A549 treated with RU486 at 1 μM for 4 hours (cell line): ENCODE measurements around the gene CELF5. TPM values are rescaled to one million over a fixed set of nuclear protein-coding genes. Genes with fewer than 3 reads are reported as not detected.

Experiments
- total RNA-seq: library from RNA; stranded (reverse); fragments of 200-300 nt; extraction: Qiagen RNA extraction; gene quantifications from 5 replicates; pipeline ENCODE4 v1.2.3, GENCODE V29; 2022; ENCODE audit warnings: low read depth

Gene CELF5
- 0.30 to 0.57 TPM (median 0.44 TPM) in 5 replicates for total RNA-seq

GRCh38 chr19:3224346-3225168 is at the start of gene CELF5:
TSS of gene CELF5 (plus strand) at chr19:3224661. CDS start at chr19:3224740, 79 bp downstream.

GRCh38 chr19:3178377-3178972 is 46.0 kb upstream of the CELF5 start, which contains the start of gene S1PR4:
TSS of gene S1PR4 (plus strand) at chr19:3178769. CDS start at chr19:3178793, 24 bp downstream.

DNA sequence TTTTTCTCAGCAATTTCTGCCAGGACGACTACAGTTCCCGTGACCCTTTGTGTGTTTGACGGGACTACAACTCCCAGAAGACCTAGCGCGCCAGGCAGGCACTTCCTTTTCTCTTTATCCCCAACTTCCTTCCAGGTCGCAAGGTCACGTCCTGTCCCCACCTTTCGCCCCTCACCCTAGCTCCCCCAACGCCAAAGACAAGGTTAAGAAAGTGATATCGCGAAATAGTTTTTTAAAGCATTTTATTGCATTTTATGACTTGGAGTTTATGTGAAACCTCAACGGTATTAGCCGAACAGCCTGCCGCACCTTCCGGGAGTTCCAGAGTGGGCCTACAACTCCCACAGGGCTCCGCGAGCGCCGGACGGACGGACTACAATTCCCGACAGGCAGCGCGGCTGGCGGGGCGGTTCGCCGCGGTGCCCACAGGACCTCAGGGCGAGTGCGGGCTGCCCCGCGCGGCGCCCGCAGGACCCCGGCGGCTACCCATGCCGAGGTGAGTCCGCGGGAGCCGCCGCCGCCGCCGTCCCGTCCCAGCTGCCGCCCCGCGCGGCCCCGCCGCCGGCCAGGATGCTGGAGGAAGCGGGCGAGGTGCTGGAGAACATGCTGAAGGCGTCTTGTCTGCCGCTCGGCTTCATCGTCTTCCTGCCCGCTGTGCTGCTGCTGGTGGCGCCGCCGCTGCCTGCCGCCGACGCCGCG is 38.9 kb upstream of the CELF5 start, which contains the start of gene NCLN:
TSS of gene NCLN (plus strand) at position 470 of the 699 bp plus-strand sequence. CDS start at position 571, 101 bp downstream.

Other genes with a start within 250 kb of the CELF5 start
- gene TLE6, start 247.1 kb upstream of the CELF5 start, total RNA-seq = 3.1 to 6.1 TPM (median 5.5 TPM) in 5 replicates
- gene TLE2, start 195.4 kb upstream of the CELF5 start, total RNA-seq = 1.7 to 3.1 TPM (median 3.0 TPM) in 5 replicates
- gene TLE5, start 162.2 kb upstream of the CELF5 start, total RNA-seq = 163 to 261 TPM (median 235 TPM) in 5 replicates
- 27.9 to 34.7 TPM (median 32.5 TPM) in 5 replicates for gene GNA11, start 130.3 kb upstream of the CELF5 start, total RNA-seq
- 0.16 to 0.19 TPM (median 0.16 TPM) in 3 of 5 replicates, not detected in the others for gene GNA15, start 88.6 kb upstream of the CELF5 start, total RNA-seq
- 0.15 to 0.56 TPM (median 0.29 TPM) in 3 of 5 replicates, not detected in the others for gene S1PR4, start 45.9 kb upstream of the CELF5 start, total RNA-seq
- 66.3 to 88.6 TPM (median 84.2 TPM) in 5 replicates for gene NCLN, start 38.7 kb upstream of the CELF5 start, total RNA-seq
- 29.5 to 46.3 TPM (median 41.6 TPM) in 5 replicates for gene NFIC, start 141.9 kb downstream of the CELF5 start, total RNA-seq